Gastrocnemius medialis (tissue), 4 donors: Measurements from ENCODE around the gene CA12.

Source experiments
- POLR2A ChIP-seq, 2 donors: fragments of 450-650 bp; IDR thresholded peaks; one replicate each; pipeline ENCODE4 v1.6.1; 2017; ENCODE audit warnings: antibody characterized with exemption in 2 of 2, mild to moderate bottlenecking in 2 of 2, moderate library complexity in 2 of 2
- TF ChIP-seq, protein P1 (sequence below), 5 experiments: fragments of 450-650 bp in 3 of 5; fragments of 200-600 bp in 2 of 5; sonication (generic) in 2 of 5; IDR thresholded peaks in 4 of 5; conservative IDR thresholded peaks in 1 of 5; 1 replicate in 4 of 5; 2 replicates in 1 of 5; pipeline ENCODE4 v1.5.1; 2016 to 2019; ENCODE audit warnings: antibody characterized with exemption in 5 of 5, mild to moderate bottlenecking in 3 of 5, moderate library complexity in 3 of 5

DNA sequence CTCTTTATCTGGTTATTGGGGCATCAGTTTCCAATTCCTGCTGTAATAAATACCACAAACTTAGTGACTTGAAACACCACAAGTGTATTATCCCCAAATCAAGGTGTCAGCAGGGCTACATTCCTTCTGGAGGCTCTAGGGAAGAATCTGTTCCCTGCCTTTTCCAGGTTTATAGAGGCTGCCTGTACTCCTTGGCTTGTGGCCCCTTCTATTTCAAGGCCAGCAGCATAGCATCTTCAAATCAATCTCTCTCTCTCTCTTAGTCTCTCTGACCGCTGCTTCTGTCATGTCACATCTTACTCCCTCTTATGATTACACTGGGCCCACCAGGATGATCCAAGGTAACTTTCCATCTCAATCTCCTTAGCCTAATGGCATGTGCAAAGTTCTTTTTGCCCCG lies 44.9 kb upstream of the CA12 start:
- TF ChIP-seq, protein P1, sequence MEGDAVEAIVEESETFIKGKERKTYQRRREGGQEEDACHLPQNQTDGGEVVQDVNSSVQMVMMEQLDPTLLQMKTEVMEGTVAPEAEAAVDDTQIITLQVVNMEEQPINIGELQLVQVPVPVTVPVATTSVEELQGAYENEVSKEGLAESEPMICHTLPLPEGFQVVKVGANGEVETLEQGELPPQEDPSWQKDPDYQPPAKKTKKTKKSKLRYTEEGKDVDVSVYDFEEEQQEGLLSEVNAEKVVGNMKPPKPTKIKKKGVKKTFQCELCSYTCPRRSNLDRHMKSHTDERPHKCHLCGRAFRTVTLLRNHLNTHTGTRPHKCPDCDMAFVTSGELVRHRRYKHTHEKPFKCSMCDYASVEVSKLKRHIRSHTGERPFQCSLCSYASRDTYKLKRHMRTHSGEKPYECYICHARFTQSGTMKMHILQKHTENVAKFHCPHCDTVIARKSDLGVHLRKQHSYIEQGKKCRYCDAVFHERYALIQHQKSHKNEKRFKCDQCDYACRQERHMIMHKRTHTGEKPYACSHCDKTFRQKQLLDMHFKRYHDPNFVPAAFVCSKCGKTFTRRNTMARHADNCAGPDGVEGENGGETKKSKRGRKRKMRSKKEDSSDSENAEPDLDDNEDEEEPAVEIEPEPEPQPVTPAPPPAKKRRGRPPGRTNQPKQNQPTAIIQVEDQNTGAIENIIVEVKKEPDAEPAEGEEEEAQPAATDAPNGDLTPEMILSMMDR (IDR thresholded peaks at IDR 0.05 in 4 of 5, conservative IDR thresholded peaks at IDR 0.05 in 1 of 5) = no peak
- no peak for TF ChIP-seq POLR2A (IDR thresholded peaks at IDR 0.05)
